ENCODE results near the gene LPAR6. TPM values are rescaled to one million over a fixed set of nuclear protein-coding genes. Genes with fewer than 3 reads are reported as not detected.
A peak's percentile ranks its signal among the peaks of the same experiment; 100 is the strongest.
"Not testable (repeated sequence)": the region's sequence is repeated elsewhere in the genome, so short reads cannot be mapped to it uniquely, and the experiment has no call there.

LPAR6 gene
- total RNA-seq, 4 donors from 2014 or later: 13.3 to 41.4 (median 22.8) TPM

DNA sequence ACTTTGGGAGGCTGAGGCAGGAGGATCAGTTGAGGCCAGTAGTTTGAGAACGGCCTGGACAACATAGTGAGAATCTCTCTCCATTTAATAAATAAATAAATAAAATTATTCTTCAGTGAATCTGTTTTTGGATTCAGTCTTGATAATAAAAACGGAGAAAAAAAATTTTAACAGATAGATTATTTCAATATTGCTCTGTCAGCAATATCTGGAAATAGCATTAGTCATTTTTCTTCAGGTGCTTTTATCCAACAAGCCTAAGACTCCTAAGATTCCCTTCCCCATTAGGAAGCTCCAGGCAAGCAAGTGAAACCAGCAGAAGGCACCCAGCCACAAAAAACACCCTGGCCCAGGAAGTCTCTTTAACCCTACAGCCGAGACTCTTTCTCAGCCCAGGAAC lies 21.3 kb upstream of the LPAR6 start:
- WGBS: 87% methylated on average over 3 of the region's 3 CpGs
- peaks cover 59% of the 10 kb centered on the region for H3K4me1 ChIP-seq

GRCh38 chr13:48431987-48432615 lies 19.2 kb upstream of the LPAR6 start:
- DNase-seq (ENCODE audit: low spot score in 2 of 2): no peak
- Histone ChIP-seq H3K9me3 (no peaks in the 10 kb centered on the region), H3K4me1 (peaks cover 47% of the 10 kb centered on the region), H3K27me3 (no peaks in the 10 kb centered on the region), H3K4me3 (no peak overlapping the region), H3K36me3 (no peaks in the 10 kb centered on the region), H3K27ac (peak overlapping the region; percentile 69)
- WGBS: 3% methylated on average over 2 of the region's 2 CpGs
- TF ChIP-seq EP300 (IDR thresholded peaks at IDR 0.05): no peak
- TF ChIP-seq CTCF (IDR thresholded peaks at IDR 0.05): no peak
- no peak for TF ChIP-seq POLR2A (IDR thresholded peaks at IDR 0.05)
- TF ChIP-seq POLR2AphosphoS5 (IDR thresholded peaks at IDR 0.05): no peak

More for the DNA sequence above, 21.3 kb upstream of the LPAR6 start:
- TF ChIP-seq EP300 (IDR thresholded peaks at IDR 0.05) (no peak), CTCF (IDR thresholded peaks at IDR 0.05) (no peak), POLR2A (IDR thresholded peaks at IDR 0.05) (no peak), POLR2AphosphoS5 (IDR thresholded peaks at IDR 0.05) (no peak)
- no peaks in the 10 kb centered on the region for H3K9me3 ChIP-seq
- no peak overlapping the region for H3K4me3 ChIP-seq
- DNase-seq (ENCODE audit: low spot score in 2 of 2): no peak
- H3K27ac ChIP-seq: no peak overlapping the region
- H3K27me3 ChIP-seq: no peaks in the 10 kb centered on the region
- H3K36me3 ChIP-seq: no peaks in the 10 kb centered on the region

DNA sequence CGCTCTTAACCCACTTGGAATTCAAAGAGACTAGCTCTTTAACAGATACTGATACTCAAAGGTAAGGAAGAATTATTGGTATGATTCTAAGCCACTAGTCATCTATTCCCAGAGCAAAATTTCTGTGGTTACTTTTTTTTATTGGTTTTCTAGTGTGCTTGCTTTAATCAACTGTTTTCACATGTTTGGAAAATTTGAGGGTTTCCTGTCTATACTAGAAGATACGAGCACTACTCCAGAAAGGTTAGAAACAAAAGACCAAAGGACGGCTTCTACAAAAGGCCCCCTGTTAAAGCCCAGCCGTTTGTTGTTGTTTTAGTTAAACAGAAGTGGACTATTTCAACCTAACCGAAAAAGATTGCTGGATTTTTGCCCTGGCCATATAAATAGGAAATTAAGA lies 18.5 kb upstream of the LPAR6 start:
- peak overlapping the region; percentile 69 for H3K27ac ChIP-seq
- H3K9me3 ChIP-seq: no peaks in the 10 kb centered on the region
- 54% methylated on average over 5 of the region's 5 CpGs for WGBS
- no peaks in the 10 kb centered on the region for H3K36me3 ChIP-seq
- peaks cover 40% of the 10 kb centered on the region for H3K4me1 ChIP-seq
- no peak overlapping the region for H3K4me3 ChIP-seq
- H3K27me3 ChIP-seq: no peaks in the 10 kb centered on the region
- no peak for TF ChIP-seq EP300 (IDR thresholded peaks at IDR 0.05)
- TF ChIP-seq POLR2AphosphoS5 (IDR thresholded peaks at IDR 0.05): no peak
- TF ChIP-seq CTCF (IDR thresholded peaks at IDR 0.05): no peak
- no peak for TF ChIP-seq POLR2A (IDR thresholded peaks at IDR 0.05)
- DNase-seq (ENCODE audit: low spot score in 2 of 2): no peak

GRCh38 chr13:48429886-48430285 lies 17.0 kb upstream of the LPAR6 start:
- no peak for DNase-seq (ENCODE audit: low spot score in 2 of 2)
- no peaks in the 10 kb centered on the region for H3K27me3 ChIP-seq
- H3K27ac ChIP-seq: no peak overlapping the region
- no peaks in the 10 kb centered on the region for H3K9me3 ChIP-seq
- H3K4me3 ChIP-seq: no peak overlapping the region
- H3K4me1 ChIP-seq: peaks cover 31% of the 10 kb centered on the region
- no peaks in the 10 kb centered on the region for H3K36me3 ChIP-seq
- TF ChIP-seq EP300 (IDR thresholded peaks at IDR 0.05) (no peak), POLR2A (IDR thresholded peaks at IDR 0.05) (no peak), POLR2AphosphoS5 (IDR thresholded peaks at IDR 0.05) (no peak), CTCF (IDR thresholded peaks at IDR 0.05) (no peak)

GRCh38 chr13:48429036-48429435 lies 16.1 kb upstream of the LPAR6 start:
- Histone ChIP-seq H3K36me3 (no peaks in the 10 kb centered on the region), H3K27ac (no peak overlapping the region), H3K4me3 (no peak overlapping the region), H3K9me3 (no peaks in the 10 kb centered on the region), H3K27me3 (no peaks in the 10 kb centered on the region), H3K4me1 (peaks cover 33% of the 10 kb centered on the region)
- WGBS: 82% methylated on average over 3 of the region's 3 CpGs
- TF ChIP-seq POLR2A (IDR thresholded peaks at IDR 0.05): no peak
- TF ChIP-seq POLR2AphosphoS5 (IDR thresholded peaks at IDR 0.05): no peak
- no peak for TF ChIP-seq CTCF (IDR thresholded peaks at IDR 0.05)
- no peak for TF ChIP-seq EP300 (IDR thresholded peaks at IDR 0.05)
- DNase-seq (ENCODE audit: low spot score in 2 of 2): no peak

DNA sequence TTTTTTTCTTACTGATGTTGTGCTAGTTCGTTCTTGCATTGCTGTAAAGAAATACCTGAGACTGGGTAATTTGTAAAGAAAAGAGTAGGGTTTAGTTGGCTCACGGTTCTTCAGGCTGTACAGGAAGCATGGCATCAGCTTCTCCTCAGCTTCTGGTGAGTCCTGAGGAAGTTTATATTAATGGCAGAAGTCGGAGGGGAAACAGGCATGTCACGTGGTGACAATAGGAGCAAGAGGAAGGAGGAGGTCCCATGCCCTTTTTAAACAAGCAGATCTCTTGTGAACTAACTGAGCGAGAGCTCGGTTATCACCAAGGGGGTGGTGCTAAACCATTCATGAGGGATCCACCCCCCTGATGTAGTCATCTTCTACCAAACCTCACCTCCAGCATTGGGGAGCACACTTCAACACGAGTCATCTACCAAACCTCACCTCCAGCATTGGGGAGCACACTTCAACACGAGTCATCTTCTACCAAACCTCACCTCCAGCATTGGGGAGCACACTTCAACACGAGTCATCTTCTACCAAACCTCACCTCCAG lies 13.9 kb upstream of the LPAR6 start:
- not testable (repeated sequence) for DNase-seq (ENCODE audit: low spot score in 2 of 2); H3K27me3 ChIP-seq; H3K36me3 ChIP-seq; H3K27ac ChIP-seq; H3K4me3 ChIP-seq; H3K9me3 ChIP-seq
- H3K4me1 ChIP-seq: peaks cover 20% of the 10 kb centered on the region
- 78% methylated on average over 9 of the region's 9 CpGs for WGBS

All from suprapubic skin (tissue), 4 donors.